ENCODE results near the gene LSAMP.

- TF ChIP-seq CTCF (IDR thresholded peaks at IDR 0.05) (no peak), POLR2AphosphoS5 (IDR thresholded peaks at IDR 0.05) (no peak), POLR2A (IDR thresholded peaks at IDR 0.05; ENCODE audit: low read depth) (no peak), EP300 (IDR thresholded peaks at IDR 0.05) (no peak)
These were observed 386.4 kb downstream of the LSAMP start for GRCh38 chr3:116058844-116059243.

Measured in esophagus muscularis mucosa (tissue), 4 donors.